G401 (cell line): ENCODE data around the gene JTB. TPM values are rescaled to one million over a fixed set of nuclear protein-coding genes. Genes with fewer than 3 reads are reported as not detected.

Source experiments
- DNase-seq: peaks from one replicate; pipeline ENCODE4 v3.0.0-alpha.2; 2015; ENCODE audit warnings: low spot score
- in situ Hi-C: cut with HindIII; loops from 2 replicates; pipeline ENCODE4 v1.10.0; 2016; ENCODE audit warnings: low sequenced_read_pairs, mixed read lengths
- total RNA-seq: library from RNA; depleted of rRNA; stranded (reverse); fragments of >200 nt; shearing (Covaris generic); gene quantifications from 2 replicates; pipeline ENCODE4 v1.2.3, GENCODE V29; 2014

Gene JTB
- total RNA-seq, 1 experiment from 2014 or later: 196 TPM

- in situ Hi-C loops: no loop called here
- no peak for DNase-seq
Observed at GRCh38 chr1:153958961-153959260, 18.6 kb downstream of the JTB start.

GRCh38 chr1:153958111-153958960 lies 19.1 kb downstream of the JTB start, which contains the start of gene CRTC2:
Gene CRTC2 (minus strand): TSS chr1:153958612. CDS start chr1:153958497, 115 bp downstream.
- DNase-seq: peak; percentile 99
- in situ Hi-C loops: no loop called here

- no peak for DNase-seq
- in situ Hi-C loops: no loop called here
Observed at GRCh38 chr1:153957744-153958110, 19.7 kb downstream of the JTB start.

GRCh38 chr1:153956997-153957715 lies 20.3 kb downstream of the JTB start:
- in situ Hi-C loops: no loop called here
- no peak for DNase-seq

- no peak for DNase-seq
- in situ Hi-C loops: no loop called here
Observed at GRCh38 chr1:153954826-153955225, 22.6 kb downstream of the JTB start.

- in situ Hi-C loops: no loop called here
Observed at GRCh38 chr1:153953859-153954365, 23.6 kb downstream of the JTB start.

GRCh38 chr1:153951801-153952200 lies 25.7 kb downstream of the JTB start:
- no peak for DNase-seq
- in situ Hi-C loops: no loop called here

More at GRCh38 chr1:153953859-153954365, 23.6 kb downstream of the JTB start:
- no peak for DNase-seq

GRCh38 chr1:153951183-153951582 lies 26.3 kb downstream of the JTB start:
- in situ Hi-C loops: no loop called here
- no peak for DNase-seq

- in situ Hi-C loops: loop anchor here (25.0 kb wide), 1 partner anchor 134 kb away; no protein-coding TSS in a partner anchor
- peak; percentile 84 for DNase-seq
Observed at GRCh38 chr1:153946622-153947241, 30.7 kb downstream of the JTB start, which contains the start of gene DENND4B. Gene DENND4B (minus strand): TSS chr1:153946718. CDS start chr1:153944374, 2,344 bp downstream.

- in situ Hi-C loops: loop anchor here (25.0 kb wide), 1 partner anchor 134 kb away; no protein-coding TSS in a partner anchor
- DNase-seq: peak; percentile 68
Observed at GRCh38 chr1:153945795-153946621, 31.5 kb downstream of the JTB start.

- in situ Hi-C loops: loop anchor here (25.0 kb wide), 1 partner anchor 133 kb away; no protein-coding TSS in a partner anchor
- DNase-seq: no peak
Observed at GRCh38 chr1:153945131-153945794, 32.2 kb downstream of the JTB start.

- in situ Hi-C loops: loop anchor here (25.0 kb wide), 1 partner anchor 132 kb away; no protein-coding TSS in a partner anchor
- no peak for DNase-seq
Observed at GRCh38 chr1:153944827-153945117, 32.7 kb downstream of the JTB start.

GRCh38 chr1:153944005-153944826 lies 33.3 kb downstream of the JTB start:
- DNase-seq: no peak
- in situ Hi-C loops: loop anchor here (25.0 kb wide), 1 partner anchor 132 kb away; no protein-coding TSS in a partner anchor

- DNase-seq: no peak
- in situ Hi-C loops: loop anchor here (25.0 kb wide), 1 partner anchor 131 kb away; no protein-coding TSS in a partner anchor
Observed at GRCh38 chr1:153942766-153943549, 34.5 kb downstream of the JTB start.

GRCh38 chr1:153941826-153942725 lies 35.4 kb downstream of the JTB start:
- in situ Hi-C loops: loop anchor here (25.0 kb wide), 1 partner anchor 130 kb away; no protein-coding TSS in a partner anchor
- no peak for DNase-seq

- DNase-seq: no peak
- in situ Hi-C loops: loop anchor here (25.0 kb wide), 1 partner anchor 128 kb away; no protein-coding TSS in a partner anchor
Observed at GRCh38 chr1:153940756-153941155, 36.7 kb downstream of the JTB start.
